PC-9 (cell line): ENCODE results near the gene SPATA22.

ENCODE experiments used
- EZH2 ChIP-seq: fragments of 200-600 bp; sonication (generic); IDR thresholded peaks from 2 replicates; pipeline ENCODE4 v1.8.0; 2017; ENCODE audit warnings: antibody characterized with exemption, low read depth
- TF ChIP-seq, protein P1 (sequence below): fragments of 200-600 bp; sonication (generic); conservative IDR thresholded peaks from 2 replicates; pipeline ENCODE4 v1.6.1; 2017; ENCODE audit warnings: mixed run types, antibody characterized with exemption, mild to moderate bottlenecking, moderate library complexity

DNA sequence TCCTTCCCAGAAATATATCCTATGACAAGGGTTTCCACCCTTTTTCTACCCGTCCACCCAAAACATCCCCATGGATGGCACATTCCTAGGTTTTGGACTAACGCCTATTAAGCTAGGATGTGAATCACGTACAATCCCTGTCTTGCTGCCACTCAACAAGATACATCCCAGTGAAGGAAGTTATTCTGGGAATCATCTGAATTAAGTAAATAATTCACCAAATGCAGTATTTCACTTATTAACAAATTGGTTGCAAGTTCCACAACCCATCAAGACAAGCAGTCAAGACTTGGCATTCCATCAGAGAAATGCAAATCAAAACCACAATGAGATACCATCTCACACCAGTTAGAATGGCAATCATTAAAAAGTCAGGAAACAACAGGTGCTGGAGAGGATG lies 36.2 kb upstream of the SPATA22 start:
- TF ChIP-seq, protein P1, sequence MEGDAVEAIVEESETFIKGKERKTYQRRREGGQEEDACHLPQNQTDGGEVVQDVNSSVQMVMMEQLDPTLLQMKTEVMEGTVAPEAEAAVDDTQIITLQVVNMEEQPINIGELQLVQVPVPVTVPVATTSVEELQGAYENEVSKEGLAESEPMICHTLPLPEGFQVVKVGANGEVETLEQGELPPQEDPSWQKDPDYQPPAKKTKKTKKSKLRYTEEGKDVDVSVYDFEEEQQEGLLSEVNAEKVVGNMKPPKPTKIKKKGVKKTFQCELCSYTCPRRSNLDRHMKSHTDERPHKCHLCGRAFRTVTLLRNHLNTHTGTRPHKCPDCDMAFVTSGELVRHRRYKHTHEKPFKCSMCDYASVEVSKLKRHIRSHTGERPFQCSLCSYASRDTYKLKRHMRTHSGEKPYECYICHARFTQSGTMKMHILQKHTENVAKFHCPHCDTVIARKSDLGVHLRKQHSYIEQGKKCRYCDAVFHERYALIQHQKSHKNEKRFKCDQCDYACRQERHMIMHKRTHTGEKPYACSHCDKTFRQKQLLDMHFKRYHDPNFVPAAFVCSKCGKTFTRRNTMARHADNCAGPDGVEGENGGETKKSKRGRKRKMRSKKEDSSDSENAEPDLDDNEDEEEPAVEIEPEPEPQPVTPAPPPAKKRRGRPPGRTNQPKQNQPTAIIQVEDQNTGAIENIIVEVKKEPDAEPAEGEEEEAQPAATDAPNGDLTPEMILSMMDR: no peak
- no peak for TF ChIP-seq EZH2
